NCI-H1694 (cell line): ENCODE data around the gene EIF4E1B.
A peak's percentile ranks its signal among the peaks of the same experiment; 100 is the strongest.

ENCODE experiments used
- DNase-seq: peaks from one replicate; lab custom pipeline; 2025; lab: John Stamatoyannopoulos, UW

EIF4E1B gene

DNA sequence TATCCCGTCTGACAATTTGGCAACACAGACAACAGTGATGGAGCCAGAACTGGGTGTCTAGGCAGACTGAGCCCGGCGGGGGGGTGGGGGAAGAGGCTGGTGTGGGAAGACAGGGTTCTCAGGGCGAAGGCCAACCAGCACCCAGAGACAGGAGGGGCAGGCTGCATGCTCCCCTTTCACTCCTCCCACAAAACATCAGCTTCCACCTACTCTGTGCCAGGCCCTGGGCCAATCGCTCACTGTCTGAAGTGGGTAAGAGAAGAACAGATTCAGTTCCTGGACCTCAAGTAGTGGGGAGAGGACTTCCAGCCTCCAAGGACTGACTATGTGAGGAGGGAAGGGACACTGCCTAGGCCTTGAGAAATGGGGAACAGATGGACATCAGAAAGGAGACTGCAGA is 2.9 kb upstream of the EIF4E1B start:
- no peak for DNase-seq

DNA sequence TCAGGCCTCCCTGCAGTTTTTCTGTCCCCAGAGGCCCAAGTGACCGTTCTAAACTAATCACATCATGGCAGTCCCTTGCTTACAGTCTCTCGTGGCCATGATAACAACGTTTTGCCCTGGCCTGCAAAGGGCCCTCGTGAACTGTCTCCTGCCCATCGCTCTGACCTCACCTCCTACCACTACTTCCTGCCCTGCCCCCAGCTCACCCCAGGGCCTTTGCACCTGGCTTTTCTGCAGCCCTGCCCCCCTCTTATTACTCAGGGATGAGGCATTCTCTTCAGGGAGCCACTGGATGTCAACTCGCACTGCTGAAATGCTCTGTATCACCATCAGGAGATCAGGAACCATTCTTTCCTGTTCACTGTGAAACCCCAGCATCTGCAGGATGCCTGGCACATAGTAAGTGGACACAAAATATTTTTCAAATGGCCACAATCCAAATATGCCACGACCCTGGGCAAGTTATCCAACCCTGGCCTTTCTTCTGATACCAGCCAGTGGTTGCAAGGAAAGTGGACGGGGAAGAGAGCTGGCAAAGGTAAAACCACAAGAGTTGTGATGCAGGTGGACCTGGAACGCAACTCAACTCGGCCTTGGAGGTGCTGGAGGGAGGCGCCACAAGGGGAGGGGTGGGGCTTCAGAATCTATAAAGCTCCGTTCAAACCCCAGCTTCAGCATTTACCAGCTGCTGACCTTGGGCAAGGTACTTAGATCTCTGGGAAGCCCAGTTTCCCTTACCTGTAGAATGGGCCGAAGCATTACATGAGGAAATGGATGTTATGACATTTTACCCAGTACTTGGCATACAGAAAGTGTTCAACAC is 1.9 kb upstream of the EIF4E1B start:
- DNase-seq = no peak

DNA sequence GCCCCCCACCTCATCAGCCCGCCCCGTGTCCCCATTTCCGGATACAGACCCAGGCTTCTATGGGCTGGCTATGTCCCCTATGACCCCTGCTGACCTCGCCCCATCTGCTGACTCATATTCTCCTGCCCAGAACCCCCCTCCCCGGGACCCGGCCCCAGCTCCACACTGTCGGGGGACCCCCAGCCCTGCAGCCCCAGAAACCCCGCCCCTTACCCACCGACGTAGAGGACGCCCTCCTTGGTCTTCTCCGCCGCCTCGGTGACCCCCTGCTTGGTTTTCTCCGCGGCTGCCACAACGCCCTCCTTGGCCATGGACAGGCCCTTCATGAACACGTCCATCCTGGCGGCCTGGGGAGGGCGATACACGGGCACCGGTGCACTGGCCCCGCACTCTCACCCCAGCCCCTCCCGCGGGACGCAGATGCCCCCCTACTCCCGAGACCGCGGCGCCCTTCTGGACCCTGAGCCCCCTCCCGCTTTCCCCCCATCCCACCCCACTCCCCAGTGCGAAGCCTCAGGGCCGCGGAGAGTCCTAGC is 1.1 kb upstream of the EIF4E1B start:
- DNase-seq = no peak

DNA sequence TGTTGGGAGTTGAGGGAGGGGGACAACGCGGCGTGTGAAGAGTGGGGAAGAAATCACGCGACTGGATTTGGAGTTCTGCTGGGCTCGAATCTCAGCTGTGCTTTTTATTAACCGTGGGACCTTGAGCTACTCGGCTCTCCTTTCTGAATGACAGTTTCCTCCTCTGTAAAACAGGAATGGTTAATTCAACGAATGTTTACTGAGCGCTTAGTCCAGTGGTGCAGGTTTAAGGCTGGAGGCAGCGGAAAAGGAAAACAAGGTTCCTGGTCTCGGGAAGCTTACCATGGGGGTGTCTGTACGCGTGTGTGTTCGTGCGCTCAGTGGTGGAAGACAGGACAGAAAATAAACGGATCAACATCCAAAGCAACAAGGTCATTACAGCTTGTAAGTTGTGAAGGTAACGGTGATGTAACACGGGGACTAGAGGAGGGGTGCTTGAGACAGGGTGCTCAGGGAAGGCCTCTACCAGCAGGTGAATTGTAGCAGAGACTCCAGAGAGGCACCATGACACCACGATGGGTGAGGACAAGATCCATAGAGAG is 277 bp downstream of the EIF4E1B start:
- no peak for DNase-seq

DNA sequence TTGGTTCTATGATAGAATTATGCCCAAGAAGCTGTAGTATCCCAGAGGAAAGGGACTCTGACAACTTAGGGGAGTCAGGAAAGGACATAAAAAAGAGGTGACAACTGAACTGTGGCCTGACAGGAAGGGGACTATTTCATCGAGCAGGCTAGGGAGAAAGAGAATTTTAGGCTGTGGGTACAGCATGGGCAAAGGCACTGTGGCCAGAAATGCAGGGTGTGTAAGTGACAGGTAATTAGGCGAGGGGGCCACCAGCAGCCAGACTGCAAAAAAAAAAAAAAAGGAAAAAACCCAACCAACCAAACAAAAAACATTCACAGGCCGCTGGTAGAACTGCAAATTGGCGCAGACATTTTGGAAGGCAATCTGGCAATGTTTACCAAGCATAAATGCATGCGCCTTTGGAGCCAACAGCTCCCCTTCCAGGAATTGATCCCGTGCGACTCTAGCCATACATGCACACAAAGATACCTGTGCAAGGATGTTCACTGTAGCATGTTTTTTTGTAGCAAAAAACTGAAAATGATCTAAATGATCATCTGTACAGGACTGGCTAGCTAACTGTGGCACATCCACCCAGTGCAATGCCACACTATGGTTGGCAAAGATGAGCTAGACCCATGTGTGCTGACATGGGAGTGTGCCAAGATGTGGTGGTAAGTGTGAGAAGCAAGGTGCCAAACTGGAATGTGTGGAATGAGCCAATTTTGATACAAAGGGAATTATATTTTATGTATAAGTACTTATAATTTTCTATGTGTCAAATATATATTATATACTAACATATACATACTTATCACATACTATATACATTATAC is 1.1 kb downstream of the EIF4E1B start:
- DNase-seq = peak; percentile 86

DNA sequence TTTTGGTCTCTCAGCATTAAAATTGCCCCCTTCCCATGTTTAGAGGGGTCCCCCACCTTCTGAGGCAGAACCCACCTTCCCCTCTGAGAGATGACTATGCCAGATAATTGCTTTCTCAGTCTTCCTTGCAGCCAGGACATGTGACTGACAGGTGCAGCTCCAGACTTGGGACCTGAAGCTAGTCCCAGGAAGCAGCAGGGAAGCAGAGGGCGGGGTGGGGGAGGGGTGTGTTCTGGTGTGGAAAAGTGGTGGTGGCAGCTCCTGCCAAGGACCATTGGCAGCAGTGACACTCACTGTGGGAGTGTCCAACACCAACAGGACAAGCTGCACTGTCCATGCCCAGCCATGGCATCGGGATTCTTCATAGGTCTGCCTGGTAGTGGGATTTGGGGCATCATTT is 2.3 kb downstream of the EIF4E1B start:
- DNase-seq = no peak

DNA sequence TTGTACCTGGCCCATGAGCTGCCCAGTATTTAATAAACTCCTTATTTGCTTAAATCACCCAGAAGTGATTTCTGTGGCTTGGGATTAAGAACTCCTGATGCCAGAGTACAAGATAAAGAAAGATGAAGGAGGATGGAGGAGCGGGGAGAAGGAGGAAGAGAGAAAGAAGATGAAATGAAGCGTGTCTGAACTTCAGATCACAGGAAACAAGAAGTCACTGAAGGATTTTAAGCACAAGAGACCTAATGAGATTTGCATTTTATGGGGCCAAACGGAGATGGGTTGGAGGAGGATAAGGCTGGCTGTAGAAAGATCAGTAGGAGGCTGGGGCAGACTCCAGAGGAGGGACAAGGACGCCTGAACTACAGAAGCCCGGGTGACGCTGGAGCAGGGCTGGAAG is 3.1 kb downstream of the EIF4E1B start:
- no peak for DNase-seq

DNA sequence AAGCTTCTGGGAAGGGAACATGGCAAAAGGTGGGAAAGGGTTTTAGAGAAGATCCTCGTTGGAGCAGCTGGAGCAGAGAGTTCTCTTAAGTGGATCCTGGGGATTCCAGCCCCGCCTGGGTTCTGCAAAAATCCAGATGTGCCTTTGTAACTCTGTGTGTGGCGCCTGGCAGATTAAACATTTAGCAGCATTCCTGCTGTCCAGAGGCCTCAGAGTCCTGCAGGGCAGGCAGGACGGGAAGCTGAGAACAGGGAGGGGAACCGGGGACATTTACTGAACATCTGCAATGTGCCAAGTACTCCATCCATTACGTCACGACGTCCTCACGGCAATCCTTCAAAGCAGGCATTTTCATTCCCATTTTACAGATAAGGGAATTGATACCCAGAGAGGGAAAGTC is 6.0 kb downstream of the EIF4E1B start:
- DNase-seq = no peak

DNA sequence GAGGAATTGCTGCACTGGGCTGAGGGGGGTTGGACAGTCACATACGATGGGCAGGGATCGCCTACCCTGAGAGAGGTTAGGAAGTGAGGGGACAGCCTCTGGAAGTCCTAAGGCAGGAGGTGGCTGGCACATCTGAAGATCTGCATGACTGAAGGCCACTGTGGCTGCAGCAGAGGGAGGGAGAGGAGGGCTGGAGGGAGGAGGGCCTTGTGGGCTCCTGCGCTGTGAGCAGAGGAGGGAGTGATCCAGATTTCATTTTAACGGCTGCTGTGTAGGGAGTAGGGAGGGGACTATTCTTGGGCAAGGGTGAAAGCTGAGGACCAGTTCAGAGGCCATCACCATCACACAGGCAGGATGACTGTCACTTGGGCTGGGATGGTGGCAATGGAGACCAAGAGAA is 7.1 kb downstream of the EIF4E1B start:
- no peak for DNase-seq

DNA sequence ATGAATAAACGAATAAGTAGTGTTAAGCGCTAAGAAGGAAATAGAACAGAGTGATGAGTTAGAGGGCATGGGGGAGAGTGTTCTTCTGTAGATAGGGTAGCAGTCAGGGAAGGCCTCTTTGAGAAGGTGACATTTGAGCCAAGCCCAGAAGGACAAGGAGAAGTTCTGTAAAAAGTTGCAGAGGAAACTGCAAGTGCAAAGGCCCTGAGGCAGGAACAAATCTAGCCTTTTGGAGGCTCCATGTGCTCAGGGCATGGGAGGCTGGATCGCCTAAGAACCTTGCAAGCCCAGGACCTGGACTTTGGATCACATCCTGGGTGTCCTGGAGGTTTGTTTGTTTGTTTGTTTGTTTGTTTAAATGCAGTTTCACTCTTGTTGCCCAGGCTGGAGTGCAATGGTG is 8.0 kb downstream of the EIF4E1B start:
- DNase-seq = no peak

DNA sequence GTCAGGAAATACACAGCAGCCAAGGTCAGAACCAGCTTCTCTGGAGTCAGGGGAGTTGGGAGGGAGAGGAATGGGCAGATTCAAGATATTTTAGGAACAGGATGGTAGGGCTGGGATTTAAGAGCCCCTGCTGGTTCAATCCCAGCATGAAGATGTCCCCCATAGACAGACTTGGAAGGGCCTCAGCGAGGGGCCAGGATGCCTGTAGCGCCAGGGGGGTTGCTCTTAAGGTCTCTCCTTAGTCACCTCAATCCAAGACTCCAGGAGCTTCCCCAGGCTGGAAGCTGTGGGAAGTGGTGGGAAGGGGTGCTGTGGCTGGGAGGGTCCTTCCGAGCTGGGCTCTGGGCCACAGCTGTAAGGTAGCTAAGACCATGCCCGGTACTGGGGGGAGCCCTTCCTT is 8.7 kb downstream of the EIF4E1B start:
- no peak for DNase-seq

DNA sequence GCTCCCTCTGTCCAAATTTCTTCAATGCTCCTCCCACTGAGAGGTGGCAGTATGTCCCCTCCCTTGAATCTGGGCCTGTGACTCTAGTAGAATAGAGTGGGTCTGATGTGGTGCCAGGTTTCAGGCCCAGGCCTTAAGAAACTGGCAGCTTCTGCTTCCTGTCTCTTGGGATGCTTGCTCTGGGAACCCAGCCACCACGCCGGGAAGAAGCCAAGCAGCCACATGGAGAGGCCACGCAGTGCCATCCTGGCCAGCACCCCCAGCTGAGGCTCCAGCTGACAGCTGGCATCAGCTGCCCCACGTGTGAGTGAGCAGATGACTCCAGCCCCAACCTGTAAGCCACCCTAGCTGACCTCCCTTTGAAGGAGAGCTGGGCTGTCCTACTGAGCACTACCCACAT is 9.5 kb downstream of the EIF4E1B start:
- DNase-seq = peak; percentile 82

DNA sequence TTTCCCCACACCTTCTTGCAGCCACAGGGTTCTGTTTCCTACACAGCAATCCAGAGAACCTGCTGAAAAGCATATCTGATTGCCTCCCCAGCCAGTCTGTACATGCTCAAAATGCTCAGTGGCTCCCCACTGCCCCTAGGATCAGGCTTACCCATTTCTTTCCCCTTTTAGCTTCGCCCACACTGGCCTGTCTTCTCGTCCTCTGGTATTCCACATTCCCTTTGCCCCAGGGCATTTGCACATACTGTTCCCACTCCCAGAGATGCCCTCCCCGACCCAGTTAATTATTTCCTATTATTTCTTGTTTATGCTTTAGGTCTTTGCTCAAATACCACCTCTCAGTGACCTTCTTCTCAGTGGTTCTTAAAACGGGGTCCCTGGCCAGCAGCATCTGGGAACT is 10.1 kb downstream of the EIF4E1B start:
- no peak for DNase-seq

DNA sequence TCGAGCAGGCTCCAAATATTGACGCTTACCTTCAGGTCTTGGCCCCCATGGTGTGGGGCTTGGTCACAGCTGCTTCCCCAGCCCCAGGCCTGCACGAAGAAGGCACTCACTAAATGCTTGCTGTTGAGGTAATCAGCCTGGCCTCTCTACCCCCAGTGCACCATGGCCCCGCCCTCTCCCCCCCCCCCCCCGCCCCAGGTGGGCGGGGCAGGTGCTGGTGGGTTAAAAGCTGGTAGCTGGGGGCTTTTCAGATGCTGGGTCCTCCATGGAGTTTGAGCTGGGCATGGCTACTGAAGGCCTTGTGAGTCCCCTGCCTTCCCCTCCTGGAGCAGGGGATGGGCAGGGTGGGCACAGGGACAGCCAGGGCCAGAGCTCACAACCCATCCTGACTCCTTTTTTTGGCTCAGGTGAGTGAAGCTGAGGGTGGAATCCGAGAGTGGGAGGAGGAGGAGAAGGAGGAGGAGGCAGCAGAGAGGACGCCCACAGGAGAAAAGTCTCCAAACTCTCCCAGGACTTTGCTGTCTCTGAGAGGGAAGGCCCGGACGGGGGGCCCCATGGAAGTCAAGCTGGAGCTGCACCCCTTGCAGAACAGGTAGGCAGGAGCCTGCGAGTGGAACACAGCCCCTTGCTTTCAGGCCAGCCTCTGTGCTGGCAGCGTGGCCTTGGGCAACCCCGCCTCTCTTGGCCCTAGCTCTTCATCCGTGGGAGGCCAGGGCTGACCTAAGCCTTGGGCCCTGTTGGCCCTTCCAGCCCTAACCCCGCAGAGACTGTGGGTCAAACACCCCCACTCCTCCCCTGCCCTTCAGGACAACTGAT is 12.4 kb downstream of the EIF4E1B start:
- DNase-seq = no peak

DNA sequence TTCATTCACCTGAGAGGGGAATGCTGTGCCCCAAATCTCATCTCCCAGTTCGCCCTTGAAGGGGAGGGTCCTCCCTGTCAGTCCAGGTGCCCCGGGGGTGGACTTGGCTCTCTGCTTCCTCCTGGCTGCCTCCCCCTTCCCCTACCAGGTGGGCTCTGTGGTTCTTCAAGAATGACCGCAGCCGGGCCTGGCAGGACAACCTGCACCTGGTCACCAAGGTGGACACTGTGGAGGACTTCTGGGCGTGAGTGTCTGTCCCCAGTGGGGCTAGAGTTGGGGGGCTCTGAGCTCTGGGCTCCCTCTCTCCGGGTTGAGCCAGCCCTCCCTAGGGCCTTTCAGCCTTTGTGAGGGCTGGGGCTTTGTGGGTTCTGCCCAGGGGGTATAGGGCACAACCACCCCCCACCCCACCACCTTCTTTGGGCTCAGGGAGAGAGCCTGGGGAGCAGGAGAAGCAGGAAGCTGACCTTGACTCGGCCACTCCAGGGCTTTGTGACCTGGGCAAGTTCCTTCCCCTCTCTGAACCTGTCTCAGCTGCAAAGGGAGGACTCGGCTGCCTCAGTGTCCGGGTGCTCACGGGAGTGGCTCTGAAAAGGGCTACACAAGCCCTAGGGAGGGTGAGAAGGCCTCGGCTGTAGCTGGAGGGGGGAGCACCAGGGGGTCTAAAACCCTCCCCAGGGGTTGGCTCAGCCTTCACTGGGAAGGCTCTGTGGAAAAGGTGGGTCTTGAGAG is 13.2 kb downstream of the EIF4E1B start:
- no peak for DNase-seq

DNA sequence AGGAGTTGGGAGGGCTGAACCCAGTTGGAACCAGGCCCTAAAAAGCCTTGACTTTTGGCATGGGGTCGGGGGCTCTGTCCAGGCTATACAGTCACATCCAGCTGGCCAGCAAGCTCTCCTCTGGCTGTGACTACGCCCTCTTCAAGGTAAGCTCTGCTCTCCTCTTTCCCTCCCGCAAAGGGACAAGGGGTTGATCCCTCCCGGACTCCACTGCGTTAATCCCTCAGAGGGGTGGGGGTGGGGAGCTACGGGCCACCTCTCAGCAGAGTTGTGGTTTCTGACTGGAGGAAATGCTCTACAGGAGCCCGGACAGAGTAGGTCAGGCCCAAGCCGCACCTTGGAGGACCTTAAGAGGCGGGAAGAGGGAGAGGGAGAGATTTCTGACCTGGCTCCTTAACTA is 13.8 kb downstream of the EIF4E1B start:
- no peak for DNase-seq

DNA sequence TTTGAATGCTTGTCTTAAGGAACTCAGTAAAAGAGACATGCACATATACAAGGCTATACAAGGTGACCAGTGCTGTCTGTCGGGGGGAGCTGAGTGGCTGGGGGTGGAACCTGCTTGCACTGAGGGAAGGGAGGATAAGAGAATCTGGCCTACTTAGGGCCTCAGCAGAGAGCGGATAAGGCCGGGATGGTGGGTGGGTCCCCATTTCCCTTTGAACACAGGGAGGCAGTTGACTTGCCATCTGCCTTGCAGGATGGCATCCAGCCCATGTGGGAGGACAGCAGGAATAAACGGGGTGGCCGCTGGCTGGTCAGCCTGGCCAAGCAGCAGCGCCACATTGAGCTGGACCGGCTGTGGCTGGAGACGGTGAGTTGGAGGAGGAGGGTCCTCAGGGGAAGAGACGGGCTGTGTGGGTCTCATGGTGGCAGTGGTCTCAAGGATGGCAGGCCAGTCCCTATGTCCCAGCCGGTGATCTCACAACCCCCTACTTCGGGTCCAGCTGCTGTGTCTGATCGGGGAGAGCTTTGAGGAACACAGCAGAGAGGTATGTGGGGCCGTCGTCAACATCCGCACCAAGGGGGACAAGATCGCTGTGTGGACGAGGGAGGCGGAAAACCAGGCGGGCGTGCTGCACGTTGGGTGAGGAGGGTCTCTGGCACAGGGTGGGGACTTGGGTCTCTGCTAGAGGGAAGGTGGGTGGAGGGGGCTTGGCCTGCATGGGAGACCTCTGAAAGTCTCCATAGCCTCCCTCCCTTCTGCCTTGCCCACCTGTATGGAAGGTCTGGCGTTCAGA is 14.6 kb downstream of the EIF4E1B start:
- no peak for DNase-seq

DNA sequence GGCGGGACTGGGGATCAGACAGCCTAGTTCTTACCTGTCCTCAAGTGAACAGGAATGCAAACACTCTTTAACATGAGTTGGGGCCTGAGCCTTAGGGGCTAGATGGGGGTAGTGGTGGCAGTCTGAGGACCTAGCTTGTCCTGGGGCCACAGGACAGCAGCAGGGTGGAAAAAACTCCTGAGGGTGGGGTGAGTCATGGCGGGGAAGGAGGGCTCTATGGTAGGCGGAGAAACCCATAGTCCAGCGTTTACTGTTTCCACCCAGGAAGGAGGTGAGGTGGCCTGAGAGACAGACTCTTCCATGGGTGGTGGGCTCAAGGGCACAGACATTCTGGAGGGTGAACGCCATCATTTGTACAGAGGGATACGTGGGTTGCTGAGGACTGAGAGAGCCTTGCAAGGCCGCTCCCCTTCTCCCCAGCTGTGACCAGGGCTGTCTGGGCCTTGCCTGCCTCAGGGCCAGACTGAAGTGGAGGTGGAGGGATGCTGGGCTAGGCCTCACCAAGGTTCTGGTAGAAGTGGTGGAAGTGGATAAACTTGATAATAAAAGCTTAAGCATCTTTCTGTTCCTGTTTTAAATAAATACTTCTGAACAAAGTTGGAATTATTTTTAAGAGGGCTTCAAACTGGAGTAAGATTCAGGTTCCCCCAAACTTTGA is 15.7 kb downstream of the EIF4E1B start:
- DNase-seq = no peak

DNA sequence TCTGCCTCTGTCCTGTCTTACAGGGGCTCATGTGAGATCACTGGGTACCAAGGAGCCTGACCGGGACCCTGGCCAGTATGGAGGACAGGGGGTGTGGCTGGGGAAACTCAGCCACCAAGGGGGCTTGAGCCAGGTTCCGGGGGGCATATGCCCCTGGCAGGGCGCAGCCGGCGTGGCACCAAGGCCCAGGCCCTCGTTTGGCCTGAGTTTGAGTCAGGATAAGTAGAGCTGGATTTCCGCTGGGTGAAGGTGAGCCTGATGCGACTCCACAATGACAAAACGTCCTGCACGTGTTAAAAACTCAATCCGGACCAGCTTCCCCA is 16.2 kb downstream of the EIF4E1B start:
- no peak for DNase-seq
